Left lobe of liver (tissue), 2 donors: ENCODE data around the gene PSMC3IP. TPM values are rescaled to one million over a fixed set of nuclear protein-coding genes. Genes with fewer than 3 reads are reported as not detected.

Source experiments
- ATAC-seq: fragments of 200-7000 bp; cut with Tn5 transposase; one replicate; pipeline ENCODE4 v1.9.1; 2020; ENCODE audit warnings: mild to moderate bottlenecking, moderate library complexity
- DNase-seq: peaks from one replicate; pipeline ENCODE4 v3.0.0-alpha.2; 2020; ENCODE audit warnings: low spot score
- total RNA-seq: library from RNA; stranded (reverse); gene quantifications from one replicate; pipeline ENCODE4 v1.2.1, GENCODE V29; 2021
- donor health status: DM: no; HTN: no; CAD: no; lungs with moderate emphysema.
- donor health status: DM: no; HTN: yes; CAD: no.

The PSMC3IP gene
- total RNA-seq, 1 donor from 2014 or later: 0.65 TPM

- DNase-seq (no peak), ATAC-seq (no peak)
These were observed 9.1 kb upstream of the PSMC3IP start for GRCh38 chr17:42586514-42587230.

GRCh38 chr17:42585353-42585752 is 7.8 kb upstream of the PSMC3IP start:
- ATAC-seq (peak; percentile 29), DNase-seq (no peak)

- ATAC-seq (peak; percentile 12), DNase-seq (no peak)
These were observed 7.4 kb upstream of the PSMC3IP start for GRCh38 chr17:42584880-42585279.

GRCh38 chr17:42581744-42582270 is 4.3 kb upstream of the PSMC3IP start:
- no peak for DNase-seq
- no peak for ATAC-seq

GRCh38 chr17:42579794-42580551 is 2.4 kb upstream of the PSMC3IP start:
- no peak for DNase-seq
- no peak for ATAC-seq

GRCh38 chr17:42578282-42578869 is 847 bp upstream of the PSMC3IP start:
- peak; percentile 65 for DNase-seq
- ATAC-seq: peak; percentile 69

- DNase-seq (no peak), ATAC-seq (peak; percentile 35)
These were observed 393 bp downstream of the PSMC3IP start for GRCh38 chr17:42577140-42577531.

GRCh38 chr17:42574463-42574862 is 3.1 kb downstream of the PSMC3IP start:
- ATAC-seq (no peak), DNase-seq (no peak)

GRCh38 chr17:42573095-42573494 is 4.4 kb downstream of the PSMC3IP start:
- DNase-seq (no peak), ATAC-seq (no peak)

- DNase-seq (peak; percentile 71), ATAC-seq (peak; percentile 26)
These were observed 5.9 kb downstream of the PSMC3IP start for GRCh38 chr17:42571435-42572225.

- no peak for DNase-seq
- ATAC-seq: no peak
These were observed 9.0 kb downstream of the PSMC3IP start for GRCh38 chr17:42568341-42569111.

- DNase-seq (peak; percentile 97), ATAC-seq (peak; percentile 68)
These were observed 10.5 kb downstream of the PSMC3IP start, which contains the start of gene MLX for GRCh38 chr17:42566883-42567573. MLX (plus strand) TSS chr17:42567100; CDS start chr17:42567125, 25 bp downstream.

- ATAC-seq: peak; percentile 18
- no peak for DNase-seq
These were observed 11.2 kb downstream of the PSMC3IP start for GRCh38 chr17:42566215-42566882.

GRCh38 chr17:42565523-42566214 is 11.9 kb downstream of the PSMC3IP start:
- ATAC-seq (no peak), DNase-seq (no peak)

GRCh38 chr17:42564815-42565522 is 12.6 kb downstream of the PSMC3IP start:
- ATAC-seq (peak; percentile 18), DNase-seq (peak; percentile 77)

GRCh38 chr17:42563950-42564349 is 13.6 kb downstream of the PSMC3IP start:
- ATAC-seq (no peak), DNase-seq (no peak)

GRCh38 chr17:42563543-42563942 is 14.0 kb downstream of the PSMC3IP start:
- ATAC-seq (no peak), DNase-seq (no peak)

GRCh38 chr17:42563143-42563509 is 14.4 kb downstream of the PSMC3IP start:
- ATAC-seq (no peak), DNase-seq (no peak)
